ENCODE results near the gene ZNF730. TPM values are rescaled to one million over a fixed set of nuclear protein-coding genes. Genes with fewer than 3 reads are reported as not detected.

Gene ZNF730
- total and polyA plus RNA-seq, 2 of the 4 experiments (the other 2 are of a cell fraction): 0.43 to 3.2 TPM

GRCh38 chr19:23145617-23146415, 29.0 kb downstream of the ZNF730 start:
- ATAC-seq (ENCODE audit: low read depth): no peak
- no peak overlapping the region for H4K5ac ChIP-seq (ENCODE audit: low read depth, low read length)
- no peak overlapping the region for H2BK120ac ChIP-seq (ENCODE audit: low read depth, low read length)
- no peak overlapping the region for H4K91ac ChIP-seq (ENCODE audit: insufficient read depth, low read depth, low read length)
- H3K27me3 ChIP-seq (ENCODE audit: control insufficient read depth, insufficient read depth, low read length): no peaks in the 10 kb centered on the region
- no peak overlapping the region for H3K4me3 ChIP-seq (ENCODE audit: insufficient read depth, low read depth, low read length)
- no peak overlapping the region for H2AFZ ChIP-seq (replicated peaks; ENCODE audit: low read length, poor library complexity)
- H3K4ac ChIP-seq (ENCODE audit: low read depth, low read length): no peak overlapping the region
- ChIA-PET CTCF (no interaction called here), POLR2A (ENCODE audit: unreplicated experiment) (no interaction called here)
- no peaks in the 10 kb centered on the region for H4K20me1 ChIP-seq (ENCODE audit: insufficient read depth, low read length)
- no peak overlapping the region for H2AK9ac ChIP-seq (replicated peaks; ENCODE audit: low read depth, low read length, poor library complexity)
- H3K4me2 ChIP-seq (ENCODE audit: low read depth, low read length): no peak overlapping the region
- no peak overlapping the region for H2AK5ac ChIP-seq (ENCODE audit: low read depth, low read length)
- H3K27ac ChIP-seq (ENCODE audit: insufficient read depth, low read length): no peak overlapping the region
- BruUV-seq (replicated peaks): no TSS peak
- in situ Hi-C loops (cut with MboI; ENCODE audit: low sequenced_read_pairs): no loop called here
- no peak overlapping the region for H2BK5ac ChIP-seq (ENCODE audit: low read depth, low read length, poor library complexity, severe bottlenecking)
- H3K14ac ChIP-seq (replicated peaks; ENCODE audit: low read depth, low read length): no peak overlapping the region
- intact Hi-C loops (cut with micrococcal nuclease): no loop called here
- no peak overlapping the region for H3K9ac ChIP-seq (ENCODE audit: low read depth, low read length)
- H4K8ac ChIP-seq (ENCODE audit: low read depth in 2 of 2, low read length in 2 of 2): no peak overlapping the region
- TF ChIP-seq BHLHE40 (IDR thresholded peaks at IDR 0.05; ENCODE audit: low read depth, low read length): no peak
- TF ChIP-seq RCOR1 (IDR thresholded peaks at IDR 0.05; ENCODE audit: insufficient replicate concordance, low read length): no peak
- no peak for TF ChIP-seq RFX5 (IDR thresholded peaks at IDR 0.05; ENCODE audit: low read depth, low read length)
- no peak for TF ChIP-seq ELK1 (IDR thresholded peaks at IDR 0.05; ENCODE audit: borderline replicate concordance, low read depth, low read length)
- no peak for TF ChIP-seq MXI1 (IDR thresholded peaks at IDR 0.05; ENCODE audit: borderline replicate concordance, low read depth, low read length)
- no peak for TF ChIP-seq POLR2A (IDR thresholded peaks at IDR 0.05; ENCODE audit: low read depth, low read length)
- TF ChIP-seq CHD1 (IDR thresholded peaks at IDR 0.05; ENCODE audit: low read depth, low read length): no peak
- no peak for TF ChIP-seq CEBPB (IDR thresholded peaks at IDR 0.05; ENCODE audit: low read depth, low read length)
- TF ChIP-seq RAD21 (IDR thresholded peaks at IDR 0.05; ENCODE audit: low read length): no peak
- no peak for TF ChIP-seq MAZ (IDR thresholded peaks at IDR 0.05; ENCODE audit: borderline replicate concordance, low read depth, low read length)
- TF ChIP-seq SMC3 (IDR thresholded peaks at IDR 0.05; ENCODE audit: low read depth, low read length): no peak
- no peak for TF ChIP-seq FOS (IDR thresholded peaks at IDR 0.05; ENCODE audit: low read depth, low read length)
- no peak for TF ChIP-seq NFE2L2 (IDR thresholded peaks at IDR 0.05; ENCODE audit: low read depth, low read length)
- TF ChIP-seq CTCF (conservative IDR thresholded peaks at IDR 0.05; ENCODE audit: low read depth, low read length): no peak
- no peak for TF ChIP-seq MAFK (IDR thresholded peaks at IDR 0.05; ENCODE audit: low read depth, low read length)
- H3K4me1 ChIP-seq (ENCODE audit: control insufficient read depth, insufficient read depth, low read length): no peaks in the 10 kb centered on the region
- H3K9me1 ChIP-seq (ENCODE audit: insufficient read depth, low read length): no peaks in the 10 kb centered on the region
- DNase-seq: no peak
- H3K9me3 ChIP-seq (ENCODE audit: control insufficient read depth, insufficient read depth, low read length): peaks cover 14% of the 10 kb centered on the region
- H3K36me3 ChIP-seq (ENCODE audit: control insufficient read depth, insufficient read depth, low read length): no peaks in the 10 kb centered on the region
- H3K18ac ChIP-seq (ENCODE audit: low read depth, low read length): no peak overlapping the region
- H3K23ac ChIP-seq (ENCODE audit: low read depth, low read length): no peak overlapping the region
- no peak overlapping the region for H3K56ac ChIP-seq (ENCODE audit: extremely low read depth, insufficient read depth, low read length)
- no CpG with 5 or more reads among the region's 3 CpGs for WGBS, 2 experiments (ENCODE audit: extremely low coverage in 2 of 2, insufficient read length in 1 of 2)
- dilution Hi-C loops (cut with HindIII; ENCODE audit: low sequenced_read_pairs, unreplicated experiment): no loop called here
- no peak overlapping the region for H2BK20ac ChIP-seq (ENCODE audit: low read depth, low read length)
- no peak overlapping the region for H2BK15ac ChIP-seq (ENCODE audit: low read depth, low read length)
- no peaks in the 10 kb centered on the region for H3K79me1 ChIP-seq (ENCODE audit: low read depth in 1 of 2, low read length in 2 of 2)

All from IMR-90 (cell line).